ENCODE results near the gene PFKFB4. TPM values are rescaled to one million over a fixed set of nuclear protein-coding genes. Genes with fewer than 3 reads are reported as not detected.

The PFKFB4 gene
- total RNA-seq (2021; ENCODE audit: unreplicated experiment) (20.3 TPM), Bru-seq, nascent RNA (percentile 48 among the genes with signal in this experiment), BruChase-seq, experiment 1, labeled RNA remaining after a 6-hour chase (percentile 75 among the genes with signal in this experiment), BruChase-seq, experiment 2, labeled RNA remaining after a 2-hour chase (percentile 65 among the genes with signal in this experiment)
- polyA plus RNA-seq (2012): 45.7 and 46.4 TPM in 2 replicates
- long read RNA-seq, transcript PFKFB4-201 (14 exons, 3,586 nt): major isoform, 8 of 44 reads
- long read RNA-seq, partial matches to known transcripts: 12 of 44 reads
- long read RNA-seq, other reads (novel, unspliced or antisense): 23 of 44 reads

DNA sequence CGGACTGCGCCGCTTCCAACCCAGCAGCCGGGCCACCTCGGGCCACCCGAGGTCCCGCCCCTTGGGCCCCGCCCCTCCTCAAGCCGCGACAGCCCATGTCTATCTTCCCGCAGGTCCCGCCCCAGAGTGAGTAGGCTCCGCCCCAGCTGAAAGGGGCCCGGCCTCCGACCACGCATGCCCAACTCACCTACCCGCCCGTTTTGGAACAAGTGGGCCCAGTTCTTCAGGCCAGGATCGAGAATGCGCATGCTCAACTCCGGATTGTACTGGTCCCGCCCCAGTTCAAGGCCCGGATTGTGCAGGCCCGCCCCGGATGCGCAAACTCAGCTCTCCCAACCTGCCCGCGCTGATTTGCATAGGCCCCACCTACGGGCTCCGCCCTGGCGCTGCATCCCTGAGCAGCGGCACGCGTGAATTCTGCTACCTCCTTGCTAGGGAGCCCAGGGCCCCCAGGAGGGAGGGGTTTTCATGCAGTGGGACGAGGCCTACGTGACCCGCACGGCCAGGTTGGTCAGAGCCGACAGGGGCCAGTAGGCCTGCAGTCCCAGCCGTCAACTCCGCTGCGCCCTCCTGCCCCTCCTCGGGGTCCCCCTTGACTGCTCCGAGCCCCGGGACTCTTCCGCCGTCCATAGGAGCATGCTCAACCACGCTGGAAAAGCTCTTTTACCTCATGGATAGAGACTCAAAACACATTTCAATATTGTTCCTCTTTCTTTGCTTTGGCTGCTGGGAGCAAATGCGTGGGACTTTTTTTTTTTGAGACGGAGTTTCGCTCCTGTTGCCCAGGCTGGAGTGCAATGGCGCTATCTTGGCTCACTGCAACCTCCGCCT, at the start of gene PFKFB4:
TSS of gene PFKFB4 (minus strand) at position 8 of the 831 bp plus-strand sequence. CDS start 26 bp downstream, outside the sequence.
- no peaks in the 10 kb centered on the region for H3K27me3 ChIP-seq (ENCODE audit: insufficient read depth, low read length)
- H2AFZ ChIP-seq (ENCODE audit: low read depth, low read length, poor library complexity, severe bottlenecking): peak within 1 kb of the TSS; percentile 35
- peaks cover 22% of the 10 kb centered on the region; the same call in 1 of the 2 replicates for H3K79me2 ChIP-seq (ENCODE audit: insufficient read depth, low read length)
- intact Hi-C loops (cut with micrococcal nuclease): loop anchor here (2.0 to 10.0 kb wide), 3 partner anchors 50 to 108 kb away; partner anchors contain the start of genes CELSR3, SLC26A6 and UQCRC1
- H3K27ac ChIP-seq (ENCODE audit: low read depth, low read length): peak within 1 kb of the TSS; percentile 94
- peaks cover 28 to 68% of the 10 kb centered on the region in 2 experiments for H3K4me1 ChIP-seq (ENCODE audit: control insufficient read depth in 1 of 2, insufficient read depth in 2 of 2, low read length in 2 of 2)
- CTCF ChIA-PET: interaction anchor here (0.7 to 3.5 kb wide), 10 partner anchors 11 to 316 kb away, joined by 3 to 29 read pairs (median 3); partner anchors contain the start of genes SLC26A6 and ZNF589
- H3K9me3 ChIP-seq (ENCODE audit: control insufficient read depth in 1 of 2, insufficient read depth in 1 of 2, low read depth in 1 of 2, low read length in 2 of 2): no peaks in the 10 kb centered on the region
- POLR2A ChIA-PET: interaction anchor here (0.8 to 2.6 kb wide), 5 partner anchors 78 to 464 kb away, joined by 3 to 10 read pairs (median 4); partner anchors contain the start of genes ATRIP, NDUFAF3 and SLC26A6
- peak within 1 kb of the TSS; percentile 68 to 82 for H3K4me3 ChIP-seq (replicated peaks in 1 of 2; ENCODE audit: low read depth in 1 of 2, low read length in 2 of 2)
- DNase-seq (ENCODE audit: low read depth, low spot score) (peak; percentile 99), ATAC-seq (peak; percentile 86)
- BruUV-seq (replicated peaks): TSS peak; percentile 97
- peak within 1 kb of the TSS; percentile 98 for H3K4me2 ChIP-seq (ENCODE audit: low read length)
- RAD21 ChIA-PET (ENCODE audit: low non-redundant PET in 1 of 2, low total read pairs in 2 of 2, uncharacterized antibody in 2 of 2, unreplicated experiment in 2 of 2): interaction anchor here (0.6 to 1.2 kb wide), 4 partner anchors 84 to 362 kb away, joined by 3 to 4 read pairs (median 4); partner anchors contain the start of gene CCDC51 (in 1 of the 2)
- H3K9me2 ChIP-seq (ENCODE audit: insufficient read depth): no peaks in the 10 kb centered on the region
- H3K36me3 ChIP-seq (ENCODE audit: control insufficient read depth in 1 of 2, insufficient read depth in 2 of 2, low read length in 2 of 2): 0 out of 4 replicates have a peak, but pooled peaks cover 2 to 4% of the 10 kb centered on the region in 2 experiments
- no peaks in the 10 kb centered on the region for H4K20me1 ChIP-seq (ENCODE audit: insufficient read depth)
- H3K9ac ChIP-seq (ENCODE audit: low read length): peak within 1 kb of the TSS; percentile 84
- no peak for TF ChIP-seq ELF1 (IDR thresholded peaks at IDR 0.05; ENCODE audit: borderline replicate concordance, low read depth)
- TF ChIP-seq ZNF274 (IDR thresholded peaks at IDR 0.05; ENCODE audit: low read depth, low read length): no peak
- TF ChIP-seq SRF (IDR thresholded peaks at IDR 0.05; ENCODE audit: low read depth): no peak
- TF ChIP-seq, protein P1, sequence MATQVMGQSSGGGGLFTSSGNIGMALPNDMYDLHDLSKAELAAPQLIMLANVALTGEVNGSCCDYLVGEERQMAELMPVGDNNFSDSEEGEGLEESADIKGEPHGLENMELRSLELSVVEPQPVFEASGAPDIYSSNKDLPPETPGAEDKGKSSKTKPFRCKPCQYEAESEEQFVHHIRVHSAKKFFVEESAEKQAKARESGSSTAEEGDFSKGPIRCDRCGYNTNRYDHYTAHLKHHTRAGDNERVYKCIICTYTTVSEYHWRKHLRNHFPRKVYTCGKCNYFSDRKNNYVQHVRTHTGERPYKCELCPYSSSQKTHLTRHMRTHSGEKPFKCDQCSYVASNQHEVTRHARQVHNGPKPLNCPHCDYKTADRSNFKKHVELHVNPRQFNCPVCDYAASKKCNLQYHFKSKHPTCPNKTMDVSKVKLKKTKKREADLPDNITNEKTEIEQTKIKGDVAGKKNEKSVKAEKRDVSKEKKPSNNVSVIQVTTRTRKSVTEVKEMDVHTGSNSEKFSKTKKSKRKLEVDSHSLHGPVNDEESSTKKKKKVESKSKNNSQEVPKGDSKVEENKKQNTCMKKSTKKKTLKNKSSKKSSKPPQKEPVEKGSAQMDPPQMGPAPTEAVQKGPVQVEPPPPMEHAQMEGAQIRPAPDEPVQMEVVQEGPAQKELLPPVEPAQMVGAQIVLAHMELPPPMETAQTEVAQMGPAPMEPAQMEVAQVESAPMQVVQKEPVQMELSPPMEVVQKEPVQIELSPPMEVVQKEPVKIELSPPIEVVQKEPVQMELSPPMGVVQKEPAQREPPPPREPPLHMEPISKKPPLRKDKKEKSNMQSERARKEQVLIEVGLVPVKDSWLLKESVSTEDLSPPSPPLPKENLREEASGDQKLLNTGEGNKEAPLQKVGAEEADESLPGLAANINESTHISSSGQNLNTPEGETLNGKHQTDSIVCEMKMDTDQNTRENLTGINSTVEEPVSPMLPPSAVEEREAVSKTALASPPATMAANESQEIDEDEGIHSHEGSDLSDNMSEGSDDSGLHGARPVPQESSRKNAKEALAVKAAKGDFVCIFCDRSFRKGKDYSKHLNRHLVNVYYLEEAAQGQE (IDR thresholded peaks at IDR 0.05; ENCODE audit: low read depth): no peak
- no peak for TF ChIP-seq CEBPB (IDR thresholded peaks at IDR 0.05; ENCODE audit: low read depth)
- TF ChIP-seq, protein P2, sequence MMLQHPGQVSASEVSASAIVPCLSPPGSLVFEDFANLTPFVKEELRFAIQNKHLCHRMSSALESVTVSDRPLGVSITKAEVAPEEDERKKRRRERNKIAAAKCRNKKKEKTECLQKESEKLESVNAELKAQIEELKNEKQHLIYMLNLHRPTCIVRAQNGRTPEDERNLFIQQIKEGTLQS (IDR thresholded peaks at IDR 0.05): no peak
- peak; percentile 76; the same call in 1 of the 2 replicates for TF ChIP-seq POLR2AphosphoS5 (IDR thresholded peaks at IDR 0.05; ENCODE audit: low read depth, low read length)
- TF ChIP-seq, protein P3, sequence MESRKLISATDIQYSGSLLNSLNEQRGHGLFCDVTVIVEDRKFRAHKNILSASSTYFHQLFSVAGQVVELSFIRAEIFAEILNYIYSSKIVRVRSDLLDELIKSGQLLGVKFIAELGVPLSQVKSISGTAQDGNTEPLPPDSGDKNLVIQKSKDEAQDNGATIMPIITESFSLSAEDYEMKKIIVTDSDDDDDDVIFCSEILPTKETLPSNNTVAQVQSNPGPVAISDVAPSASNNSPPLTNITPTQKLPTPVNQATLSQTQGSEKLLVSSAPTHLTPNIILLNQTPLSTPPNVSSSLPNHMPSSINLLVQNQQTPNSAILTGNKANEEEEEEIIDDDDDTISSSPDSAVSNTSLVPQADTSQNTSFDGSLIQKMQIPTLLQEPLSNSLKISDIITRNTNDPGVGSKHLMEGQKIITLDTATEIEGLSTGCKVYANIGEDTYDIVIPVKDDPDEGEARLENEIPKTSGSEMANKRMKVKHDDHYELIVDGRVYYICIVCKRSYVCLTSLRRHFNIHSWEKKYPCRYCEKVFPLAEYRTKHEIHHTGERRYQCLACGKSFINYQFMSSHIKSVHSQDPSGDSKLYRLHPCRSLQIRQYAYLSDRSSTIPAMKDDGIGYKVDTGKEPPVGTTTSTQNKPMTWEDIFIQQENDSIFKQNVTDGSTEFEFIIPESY (IDR thresholded peaks at IDR 0.05; ENCODE audit: extremely low read depth, insufficient replicate concordance, low read length): no peak
- TF ChIP-seq SP1 (IDR thresholded peaks at IDR 0.05; ENCODE audit: low read depth): no peak
- no peak for TF ChIP-seq EZH2 (IDR thresholded peaks at IDR 0.05)
- no peak for TF ChIP-seq CBX3 (IDR thresholded peaks at IDR 0.05; ENCODE audit: low read depth)
- TF ChIP-seq ZFX (IDR thresholded peaks at IDR 0.05): peak; percentile 22; the same call in 1 of the 2 replicates
- TF ChIP-seq SIN3A (IDR thresholded peaks at IDR 0.05; ENCODE audit: low read depth): no peak
- no peak for TF ChIP-seq JUND (IDR thresholded peaks at IDR 0.05)
- TF ChIP-seq FOSL1 (IDR thresholded peaks at IDR 0.05; ENCODE audit: low read depth): no peak
- TF ChIP-seq EZH2phosphoT487 (IDR thresholded peaks at IDR 0.05; ENCODE audit: borderline replicate concordance): no peak
- TF ChIP-seq RAD21 (IDR thresholded peaks at IDR 0.05; ENCODE audit: low read depth): no peak
